ENCODE data around the gene TULP4. TPM values are rescaled to one million over a fixed set of nuclear protein-coding genes. Genes with fewer than 3 reads are reported as not detected.

The TULP4 gene
- total and polyA plus RNA-seq, 2 of the 8 experiments (the other 6 are each of a cell fraction or from before 2014, with no cell fraction given), result 7.7 to 51.6 TPM

GRCh38 chr6:158322400-158322723 is 10.1 kb downstream of the TULP4 start (continued):
- no peak for TF ChIP-seq CTBP2 (IDR thresholded peaks at IDR 0.05; ENCODE audit: borderline replicate concordance, insufficient read depth, insufficient read length, low read length)
- TF ChIP-seq RAD21 (IDR thresholded peaks at IDR 0.05 in 1 of 2, conservative IDR thresholded peaks at IDR 0.05 in 1 of 2; ENCODE audit: low read depth in 2 of 2, low read length in 2 of 2), result no peak
- TF ChIP-seq CREB1 (IDR thresholded peaks at IDR 0.05), result no peak
